Activated CD4-positive, CD25-positive, alpha-beta regulatory T cell treated with anti-CD3 and anti-CD28 coated beads, Interleukin-2, amount 50 U/mL, for 72 hours (primary cell): ENCODE results near the gene HOMER2.
"Not testable (repeated sequence)": the region's sequence is repeated elsewhere in the genome, so short reads cannot be mapped to it uniquely, and the experiment has no call there.

ENCODE experiments used
- DNase-seq: peaks from one replicate; pipeline ENCODE4 v3.0.0; 2021

The HOMER2 gene

GRCh38 chr15:82952158-82953081 lies at the start of gene HOMER2:
TSS of gene HOMER2 (minus strand) at chr15:82952720. CDS start at chr15:82952535, 185 bp downstream.
- peak; percentile 29 for DNase-seq

GRCh38 chr15:83000672-83001031 lies 48.1 kb upstream of the HOMER2 start:
- not testable (repeated sequence) for DNase-seq

- no peak for DNase-seq
Measured at GRCh38 chr15:82999905-83000671, 47.6 kb upstream of the HOMER2 start.

- no peak for DNase-seq
Measured at GRCh38 chr15:82999426-82999825, 46.9 kb upstream of the HOMER2 start.

GRCh38 chr15:82995938-82996337 lies 43.4 kb upstream of the HOMER2 start:
- no peak for DNase-seq

GRCh38 chr15:82995076-82995475 lies 42.6 kb upstream of the HOMER2 start:
- DNase-seq = no peak

GRCh38 chr15:82993144-82993543 lies 40.6 kb upstream of the HOMER2 start:
- DNase-seq = no peak

GRCh38 chr15:82992436-82992998 lies 40.0 kb upstream of the HOMER2 start:
- DNase-seq = no peak

- DNase-seq = no peak
Measured at GRCh38 chr15:82986442-82986780, 33.9 kb upstream of the HOMER2 start.

GRCh38 chr15:82985688-82986441 lies 33.3 kb upstream of the HOMER2 start, which contains the start of gene RAMAC:
TSS of gene RAMAC (plus strand) at chr15:82986210. CDS start at chr15:82989019, 2,809 bp downstream.
- peak; percentile 85 for DNase-seq

- DNase-seq = no peak
Measured at GRCh38 chr15:82980981-82981380, 28.5 kb upstream of the HOMER2 start.

- no peak for DNase-seq
Measured at GRCh38 chr15:82979726-82980125, 27.2 kb upstream of the HOMER2 start.

GRCh38 chr15:82978438-82978837 lies 25.9 kb upstream of the HOMER2 start:
- DNase-seq = no peak

GRCh38 chr15:82977076-82977475 lies 24.6 kb upstream of the HOMER2 start:
- DNase-seq = no peak

- DNase-seq = no peak
Measured at GRCh38 chr15:82972990-82973389, 20.5 kb upstream of the HOMER2 start.

GRCh38 chr15:82971218-82971984 lies 18.9 kb upstream of the HOMER2 start:
- no peak for DNase-seq

- DNase-seq = no peak
Measured at GRCh38 chr15:82970696-82971095, 18.2 kb upstream of the HOMER2 start.

- DNase-seq = no peak
Measured at GRCh38 chr15:82970078-82970686, 17.7 kb upstream of the HOMER2 start.

- DNase-seq = no peak
Measured at GRCh38 chr15:82969353-82969752, 16.8 kb upstream of the HOMER2 start.

- DNase-seq = no peak
Measured at GRCh38 chr15:82968066-82968465, 15.5 kb upstream of the HOMER2 start.

- no peak for DNase-seq
Measured at GRCh38 chr15:82966671-82967071, 14.2 kb upstream of the HOMER2 start.

GRCh38 chr15:82964890-82965289 lies 12.4 kb upstream of the HOMER2 start:
- no peak for DNase-seq
